IPS-11a (cell line): ENCODE data around the gene ZNF319.

Source experiments
- H3K4me3 ChIP-seq: one replicate; pipeline ENCODE4 v1.5.1; 2013; ENCODE audit warnings: low read depth, low read length, control low read depth

ZNF319 gene

DNA sequence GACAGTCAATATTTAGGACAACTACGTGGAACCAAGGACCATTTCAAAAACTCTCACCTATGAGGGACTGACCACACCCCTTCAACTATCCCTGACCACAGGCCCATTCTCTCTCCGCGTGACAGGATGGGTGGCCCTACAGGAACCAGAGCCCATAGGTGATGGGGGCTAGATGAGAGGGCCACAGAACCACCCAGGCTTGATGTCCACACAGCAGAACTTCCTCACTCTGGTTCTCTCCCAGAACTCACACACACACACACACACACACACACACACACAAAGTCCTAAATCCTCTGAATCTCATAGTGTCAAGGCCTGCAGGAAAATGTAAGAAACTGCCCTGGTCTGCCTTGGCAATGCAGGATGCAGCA, 1.5 kb downstream of the ZNF319 start:
- H3K4me3 ChIP-seq = no peak overlapping the region

DNA sequence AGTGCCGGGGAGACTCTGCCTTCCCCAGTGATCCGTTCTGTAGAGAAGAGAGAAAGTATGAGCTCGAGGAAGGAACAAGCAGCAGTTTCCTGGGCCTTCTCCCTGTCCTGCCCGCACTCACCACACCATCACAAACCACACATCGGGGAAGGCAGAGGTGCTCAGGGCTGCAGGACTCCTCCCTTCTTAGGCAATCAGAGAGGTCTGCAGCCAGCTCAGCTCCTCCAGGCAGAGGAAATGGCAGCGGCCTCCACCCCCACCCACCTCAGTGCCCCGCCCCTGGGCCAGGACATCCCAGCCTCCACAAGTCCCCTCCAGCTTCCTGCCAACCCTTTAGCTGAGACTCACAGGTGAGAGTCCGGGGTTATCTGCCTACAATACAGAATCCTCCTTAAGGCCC, 2.0 kb downstream of the ZNF319 start:
- H3K4me3 ChIP-seq = no peak overlapping the region

DNA sequence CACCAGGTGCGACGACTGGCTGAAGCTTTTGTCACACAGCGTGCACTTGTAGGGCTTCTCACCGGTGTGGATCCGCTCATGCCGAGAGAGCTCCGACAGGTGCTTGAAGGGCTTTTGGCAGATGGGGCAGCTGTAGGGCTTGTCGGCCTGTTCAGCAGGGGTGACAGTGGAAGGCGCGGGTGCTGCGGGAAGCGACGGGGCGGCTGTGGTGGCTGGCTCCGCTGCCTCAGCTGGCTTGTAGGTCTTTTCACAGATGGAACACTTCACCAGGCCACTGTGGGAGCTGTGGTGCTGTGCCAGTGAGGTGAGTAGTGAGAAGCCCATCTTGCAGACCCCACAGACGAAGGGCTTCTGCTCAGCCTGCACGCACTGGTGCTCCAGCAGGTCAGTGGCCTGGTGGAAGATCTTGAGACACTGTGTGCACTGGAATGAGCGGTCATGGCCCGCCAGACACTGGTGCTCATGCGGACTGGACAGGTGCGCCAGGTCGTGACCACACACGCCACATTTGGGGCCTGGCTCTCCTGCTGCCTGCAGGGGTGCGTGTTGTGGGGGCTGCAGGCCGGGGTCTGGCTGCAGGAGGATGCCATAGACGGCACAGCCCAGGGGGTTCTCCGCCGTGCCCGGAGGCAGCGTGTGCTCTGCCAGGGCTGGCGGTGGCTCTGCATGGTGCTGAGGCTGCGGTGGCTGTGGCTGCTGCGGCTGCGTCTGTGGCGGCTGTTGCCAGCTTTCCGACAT, 2.8 kb downstream of the ZNF319 start:
- H3K4me3 ChIP-seq = no peak overlapping the region

DNA sequence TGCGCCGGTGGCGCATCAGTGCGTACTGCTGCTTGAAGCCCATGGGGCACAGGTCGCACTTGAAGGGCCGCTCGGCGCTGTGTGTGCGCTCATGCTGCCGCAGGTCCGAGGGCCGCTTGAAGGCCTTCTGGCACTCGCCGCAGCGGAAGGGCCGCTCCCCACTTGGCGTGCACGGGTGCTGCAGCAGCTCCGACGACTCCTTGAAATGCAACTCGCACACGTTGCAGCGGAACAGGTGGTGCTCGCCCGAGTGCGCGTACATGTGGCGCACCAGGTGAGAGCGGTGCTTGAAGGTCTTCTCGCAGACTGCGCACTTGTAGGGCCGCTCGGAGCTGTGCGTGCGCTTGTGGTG, 3.3 kb downstream of the ZNF319 start:
- H3K4me3 ChIP-seq = no peak overlapping the region

DNA sequence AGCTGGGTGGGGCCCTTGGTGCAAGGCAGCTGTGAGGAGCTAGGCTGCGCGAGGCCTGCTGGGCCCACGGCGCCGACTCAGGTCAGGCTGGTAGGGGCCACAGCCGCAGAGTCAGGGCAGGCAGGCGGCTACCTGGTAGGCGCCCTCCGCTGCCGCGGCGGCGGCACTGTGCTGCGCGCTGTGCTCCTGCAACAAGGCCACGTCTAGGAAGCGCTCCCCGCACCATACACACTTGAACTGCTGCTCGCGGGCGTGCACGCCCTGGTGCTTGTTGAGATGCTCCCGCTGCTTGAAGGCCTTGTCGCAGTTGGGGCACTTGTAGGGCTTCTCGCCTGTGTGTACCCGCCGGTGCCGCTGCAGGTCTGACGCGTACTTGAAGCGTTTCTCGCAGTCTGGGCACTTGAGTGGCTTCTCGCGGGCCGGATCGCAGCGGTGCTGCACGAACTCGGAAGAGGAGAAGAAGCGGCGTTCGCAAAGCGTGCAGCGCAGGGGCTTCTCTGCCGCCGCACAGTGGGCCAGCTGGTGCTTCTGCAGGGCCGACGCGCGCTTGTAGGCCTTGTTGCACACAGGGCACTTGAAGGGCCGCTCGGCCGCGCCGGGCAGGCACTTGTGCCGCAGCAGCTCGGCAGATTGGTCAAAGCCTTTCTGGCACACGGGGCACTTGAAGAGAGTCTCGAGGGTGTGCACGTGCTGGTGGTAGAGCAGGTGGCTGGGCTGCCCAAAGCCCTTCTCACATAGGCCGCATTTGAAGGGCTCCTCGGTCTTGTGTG, 3.9 kb downstream of the ZNF319 start:
- H3K4me3 ChIP-seq = no peak overlapping the region

DNA sequence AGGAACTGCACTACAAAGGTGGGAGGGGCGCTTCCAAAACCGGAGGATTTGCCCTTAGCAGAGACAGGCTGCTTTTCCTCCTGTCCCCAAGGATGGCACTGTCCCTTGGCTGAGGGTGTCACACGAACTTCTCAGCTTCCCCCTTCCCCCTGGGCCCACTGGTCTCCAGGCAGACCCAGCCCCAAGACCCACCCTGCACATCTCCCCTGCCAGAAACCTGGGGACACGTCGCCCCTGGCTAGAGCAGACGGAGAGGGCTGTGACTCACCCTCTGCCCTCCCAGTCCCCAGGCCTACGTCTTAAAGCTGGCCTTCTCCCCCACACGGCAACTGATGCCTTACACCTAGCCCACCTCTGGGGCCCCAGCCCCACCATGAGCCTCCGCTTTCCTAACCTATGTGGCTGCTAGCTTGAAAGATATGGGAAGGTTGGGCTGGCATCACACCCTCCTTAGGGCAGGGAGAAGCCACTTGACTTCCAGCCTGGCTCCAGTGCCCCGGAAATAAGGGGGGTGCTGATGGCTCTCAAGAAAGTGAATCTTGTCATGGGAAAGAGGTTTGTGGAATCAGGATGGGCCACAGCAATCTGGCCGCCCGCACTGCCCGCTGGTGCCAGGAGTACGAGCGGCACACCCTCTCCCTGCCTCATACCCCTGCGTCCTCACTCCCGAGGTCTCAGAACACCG, 4.6 kb downstream of the ZNF319 start:
- no peak overlapping the region for H3K4me3 ChIP-seq

DNA sequence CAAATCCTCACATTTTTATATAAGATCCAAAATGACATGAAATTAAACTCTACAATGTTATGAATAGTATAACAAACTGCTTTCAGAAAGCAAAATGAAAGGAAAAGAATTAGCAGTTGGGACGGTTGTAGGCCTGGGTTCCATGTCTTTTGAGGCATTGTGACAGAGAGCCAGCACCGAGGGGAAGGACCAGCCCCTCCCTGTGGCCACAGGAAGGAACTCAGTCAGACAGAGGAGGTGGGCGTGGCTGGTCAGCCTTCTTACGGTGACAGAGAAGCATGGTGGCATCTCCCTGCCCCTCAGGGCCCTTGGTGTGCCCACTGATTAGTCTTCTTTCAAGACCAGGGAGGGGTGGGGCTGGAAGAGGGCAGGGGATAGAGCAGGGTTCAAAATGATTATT, 5.7 kb downstream of the ZNF319 start:
- no peak overlapping the region for H3K4me3 ChIP-seq

DNA sequence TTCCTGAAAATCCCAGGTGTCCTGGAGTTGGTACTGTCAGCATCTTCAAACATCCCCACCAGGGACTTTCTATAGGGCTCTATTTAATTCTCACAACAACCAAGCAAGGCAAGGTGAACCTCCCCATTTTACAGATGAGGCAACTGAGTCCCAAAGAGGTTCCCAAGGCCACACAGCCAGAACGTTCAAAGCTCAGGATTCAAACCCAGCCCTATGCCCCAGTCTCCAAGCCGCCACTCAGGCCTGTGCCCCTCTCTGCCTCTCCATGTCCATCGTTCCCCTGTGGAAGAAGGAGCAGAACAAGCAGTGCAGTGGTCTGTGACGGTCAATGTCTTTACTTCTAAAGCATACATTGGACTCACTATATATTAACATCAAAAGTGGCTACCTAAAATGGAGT, 6.1 kb downstream of the ZNF319 start:
- H3K4me3 ChIP-seq = no peak overlapping the region

DNA sequence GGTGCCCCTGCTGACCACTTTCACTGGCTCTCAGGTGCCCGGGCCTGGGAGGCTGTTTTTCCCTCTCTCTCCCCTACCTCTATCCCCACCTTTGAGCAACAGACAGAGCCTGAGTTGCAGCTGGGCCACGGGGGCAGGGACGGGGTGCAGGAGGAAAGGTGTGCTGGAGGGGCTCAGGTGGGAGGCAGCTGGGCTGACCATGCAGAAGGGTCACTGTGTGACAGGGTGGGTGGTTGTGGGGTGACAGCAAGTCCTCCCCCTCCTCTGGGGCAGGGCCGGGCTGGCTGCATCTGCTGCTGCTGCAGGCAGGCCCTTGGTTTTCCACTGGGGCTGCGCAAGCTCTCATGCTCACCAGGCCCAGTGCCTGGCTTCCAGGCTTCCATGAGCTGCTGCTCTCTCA, 6.6 kb downstream of the ZNF319 start:
- no peak overlapping the region for H3K4me3 ChIP-seq

DNA sequence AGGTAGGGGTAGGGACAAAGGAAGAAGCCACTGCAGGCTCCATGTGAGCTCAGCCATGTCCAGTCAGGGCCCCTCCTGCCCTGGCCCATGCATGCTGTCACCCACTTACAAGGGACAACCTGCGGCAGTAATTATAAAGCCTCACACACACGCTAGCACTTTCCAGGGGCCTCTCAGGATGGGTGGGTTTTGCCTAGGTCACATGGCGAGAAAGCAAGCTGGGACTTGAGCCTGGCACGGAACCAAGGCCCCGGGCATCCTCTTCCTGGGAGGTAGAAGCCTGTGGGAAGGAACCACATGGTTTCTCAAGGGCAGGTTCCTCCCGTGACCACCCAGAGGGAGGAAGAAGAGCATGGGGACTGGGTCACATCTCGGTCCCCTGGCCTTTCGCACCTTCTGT, 7.0 kb downstream of the ZNF319 start:
- no peak overlapping the region for H3K4me3 ChIP-seq

DNA sequence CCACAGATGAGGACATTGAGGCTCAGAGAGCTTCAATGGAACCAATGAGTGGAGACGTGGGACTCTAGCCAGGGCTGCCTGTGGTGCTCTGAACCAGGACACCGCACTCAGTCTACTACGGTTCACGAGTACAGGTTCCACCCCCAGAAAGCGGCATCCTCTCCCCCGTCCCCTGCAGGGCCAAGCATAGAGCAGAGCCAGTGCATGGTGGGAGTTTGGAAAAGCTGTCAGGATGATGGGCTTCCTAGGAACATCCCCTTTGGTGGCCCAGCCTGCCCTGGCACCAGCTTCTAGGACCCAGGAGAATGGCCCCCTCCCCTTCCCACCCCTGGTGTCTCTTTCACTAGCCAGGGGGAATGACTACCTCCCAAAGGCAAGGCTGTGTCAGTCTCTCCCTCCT, 8.4 kb downstream of the ZNF319 start:
- H3K4me3 ChIP-seq = no peak overlapping the region

DNA sequence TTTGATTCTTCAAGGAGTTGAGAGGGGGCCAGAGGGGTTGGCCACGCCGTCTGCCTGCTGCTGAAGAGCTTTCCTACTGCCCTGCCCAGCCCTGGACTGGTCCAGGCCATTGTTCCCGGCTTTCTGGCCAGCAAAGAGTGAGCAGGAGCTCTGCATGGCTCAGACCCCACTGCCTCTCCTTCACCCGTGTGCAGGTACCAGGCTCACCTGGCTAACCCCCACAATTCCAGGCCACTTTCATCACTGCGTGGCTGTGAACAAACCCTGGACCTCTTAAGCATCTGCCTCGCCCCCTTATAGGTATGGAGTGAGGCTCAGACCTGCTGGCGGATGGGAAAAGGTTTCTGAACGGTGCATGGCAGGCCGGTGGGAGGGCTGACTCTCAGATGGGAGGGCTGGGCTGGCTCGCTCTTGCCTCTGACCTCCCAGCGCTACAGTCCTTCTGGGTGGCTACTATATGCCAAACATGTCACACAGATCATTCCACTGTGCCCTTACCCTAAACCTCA, 8.9 kb downstream of the ZNF319 start:
- no peak overlapping the region for H3K4me3 ChIP-seq

DNA sequence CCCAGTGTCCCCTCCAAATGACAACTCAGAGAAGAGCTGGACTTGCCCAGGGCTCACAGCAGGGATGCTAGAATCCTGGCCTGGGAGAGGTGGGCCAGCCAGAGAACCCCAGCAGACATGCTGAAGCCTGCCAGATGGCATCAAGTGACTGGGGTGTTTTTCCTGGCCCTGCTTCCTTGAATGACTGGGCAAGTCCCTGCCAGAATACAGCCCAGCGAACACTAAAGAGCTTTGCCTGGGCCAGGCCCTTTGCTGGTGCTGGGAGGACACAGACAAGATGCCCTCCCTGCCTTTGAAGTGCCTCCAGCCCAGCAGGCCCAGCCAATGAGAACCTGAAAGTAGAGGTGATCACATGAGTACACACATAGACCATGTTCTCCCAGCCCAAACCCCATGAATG, 11.5 kb downstream of the ZNF319 start:
- H3K4me3 ChIP-seq = no peak overlapping the region

DNA sequence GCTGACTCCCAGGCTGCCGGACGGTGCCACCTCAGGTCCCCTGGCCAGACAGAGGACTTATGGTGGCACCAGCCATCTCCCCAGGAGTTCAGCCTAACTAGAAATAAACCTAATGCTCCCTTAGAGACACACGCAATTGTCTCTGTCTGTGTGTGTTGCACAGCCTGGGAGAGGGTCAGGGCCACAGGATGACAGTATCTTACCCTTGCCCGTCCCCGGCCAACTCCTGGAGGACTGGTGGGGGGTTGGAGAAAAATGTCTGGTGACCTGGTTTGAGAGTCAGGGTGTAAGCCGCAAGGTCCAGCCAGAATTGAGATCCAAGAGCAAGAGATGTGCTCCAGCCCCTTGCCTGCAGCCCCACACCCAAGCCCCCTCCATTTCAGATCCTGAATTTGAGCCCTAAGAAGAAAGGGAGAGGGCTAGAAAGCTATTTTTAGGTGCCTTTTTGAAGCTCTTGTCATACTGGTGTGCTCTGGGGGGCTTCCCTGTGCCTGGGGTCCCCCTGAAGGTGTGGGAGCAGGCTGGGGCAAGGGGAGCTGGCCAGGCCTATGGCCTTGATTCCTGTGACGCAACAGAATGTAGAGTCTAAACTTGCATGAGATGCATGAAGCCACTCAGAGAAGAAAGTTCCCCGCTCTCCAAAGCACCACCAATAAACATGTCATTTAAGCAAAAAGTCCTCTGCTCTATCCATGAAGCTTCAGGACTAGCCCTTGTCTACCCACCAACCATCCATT, 12.9 kb downstream of the ZNF319 start:
- H3K4me3 ChIP-seq = no peak overlapping the region

DNA sequence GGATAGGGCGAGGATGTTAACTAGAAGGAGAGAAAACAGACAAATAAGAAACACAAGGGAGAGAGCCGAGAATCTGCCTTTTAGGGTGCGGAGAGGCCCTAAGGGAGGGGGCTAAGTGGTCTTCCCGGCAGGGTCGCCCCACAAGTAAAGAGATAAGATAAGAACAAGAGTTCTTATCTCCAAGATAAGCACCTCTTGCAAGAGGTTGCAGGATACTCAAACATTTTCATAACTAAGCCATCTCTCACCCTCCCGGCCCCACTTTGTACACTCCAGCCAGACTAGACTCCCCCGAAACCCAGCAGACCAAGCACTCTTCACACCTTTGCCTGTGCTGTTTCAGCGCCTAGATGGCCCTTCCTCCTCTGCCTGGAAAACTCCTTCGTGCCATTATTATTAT, 14.3 kb downstream of the ZNF319 start:
- no peak overlapping the region for H3K4me3 ChIP-seq

DNA sequence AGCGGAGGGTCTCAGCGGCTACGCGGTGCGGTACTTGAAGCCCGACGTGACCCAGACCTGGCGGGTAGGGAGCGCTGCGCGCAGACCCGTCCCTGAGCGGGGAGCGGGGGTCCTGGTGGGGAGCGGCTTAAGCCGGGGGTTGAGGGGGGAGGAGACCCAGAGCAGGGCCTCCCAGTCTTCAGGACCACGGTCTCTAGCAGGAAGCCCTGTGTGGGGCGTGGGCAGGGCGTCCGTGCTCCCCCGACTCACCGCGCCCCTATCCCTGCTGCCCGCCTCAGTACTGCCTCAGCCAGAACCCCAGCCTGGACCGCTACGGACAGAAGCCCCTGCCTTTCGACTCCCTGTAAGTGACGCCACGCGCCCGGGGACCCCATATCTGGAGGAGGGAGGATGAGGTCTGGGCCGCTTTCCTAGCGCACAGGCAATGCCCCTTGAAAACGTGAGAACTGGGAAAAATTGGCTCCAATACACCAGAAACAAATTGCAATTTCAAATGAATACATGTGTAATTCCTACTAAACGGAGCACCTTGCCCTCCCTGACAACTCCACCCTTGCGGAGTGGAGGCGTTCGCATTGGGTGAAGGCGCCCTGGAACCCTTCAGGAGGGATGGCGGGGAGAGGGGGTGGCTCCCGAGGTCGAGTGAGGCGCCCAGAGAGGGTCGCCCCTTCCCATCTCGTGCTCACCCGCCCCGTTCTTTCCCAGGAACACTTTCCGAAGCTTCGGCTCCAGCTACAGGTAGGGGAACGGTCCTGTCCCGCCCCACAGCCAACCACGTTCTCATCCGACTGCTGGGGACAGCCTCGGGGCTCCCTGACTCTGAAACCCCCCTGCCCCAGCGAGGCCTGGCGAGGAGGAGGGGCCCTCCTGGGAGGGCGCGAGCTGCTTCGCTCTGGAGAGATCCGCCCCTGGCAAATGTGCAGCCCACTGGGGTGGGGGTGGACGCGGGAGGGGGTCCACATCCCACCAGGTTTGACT, 15.0 kb downstream of the ZNF319 start:
- H3K4me3 ChIP-seq = peak overlapping the region; percentile 45

DNA sequence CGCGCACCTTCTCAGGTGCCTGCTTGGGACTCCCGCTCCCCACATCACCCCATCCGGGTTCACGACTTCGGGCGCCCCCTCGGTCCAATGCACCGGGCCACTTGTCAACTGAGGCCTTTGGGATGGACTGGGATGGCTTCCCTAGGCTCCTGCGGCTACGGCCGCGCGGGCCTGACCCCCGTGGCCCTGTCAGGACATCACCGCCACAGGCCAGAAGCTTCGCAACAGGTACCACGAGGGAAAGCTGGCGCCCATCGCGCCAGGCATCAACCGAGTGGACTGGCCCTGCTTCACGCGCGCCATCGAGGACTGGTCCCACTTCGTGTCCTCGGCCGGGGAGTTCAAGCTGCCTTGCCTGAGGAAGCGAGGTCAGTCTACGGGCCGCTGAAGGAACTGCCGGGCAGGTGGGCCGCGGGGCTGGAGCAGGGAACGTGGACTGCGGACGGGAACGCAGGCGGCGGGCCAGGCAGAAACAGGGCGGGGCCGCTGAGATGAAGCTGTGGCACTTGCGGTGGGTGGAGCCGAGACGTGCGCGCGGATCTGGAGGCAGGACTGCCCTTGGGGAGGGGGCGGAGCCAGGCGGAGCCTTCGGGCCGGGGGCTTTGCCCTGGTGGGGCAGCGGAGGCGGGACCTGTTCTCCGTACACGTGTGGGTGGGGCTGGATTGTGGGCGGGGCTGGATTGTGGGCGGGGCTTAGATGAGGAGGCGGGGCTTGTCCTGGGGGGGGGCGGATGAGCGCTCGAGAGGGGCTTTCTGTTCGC, 15.8 kb downstream of the ZNF319 start:
- H3K4me3 ChIP-seq = peak overlapping the region; percentile 45

DNA sequence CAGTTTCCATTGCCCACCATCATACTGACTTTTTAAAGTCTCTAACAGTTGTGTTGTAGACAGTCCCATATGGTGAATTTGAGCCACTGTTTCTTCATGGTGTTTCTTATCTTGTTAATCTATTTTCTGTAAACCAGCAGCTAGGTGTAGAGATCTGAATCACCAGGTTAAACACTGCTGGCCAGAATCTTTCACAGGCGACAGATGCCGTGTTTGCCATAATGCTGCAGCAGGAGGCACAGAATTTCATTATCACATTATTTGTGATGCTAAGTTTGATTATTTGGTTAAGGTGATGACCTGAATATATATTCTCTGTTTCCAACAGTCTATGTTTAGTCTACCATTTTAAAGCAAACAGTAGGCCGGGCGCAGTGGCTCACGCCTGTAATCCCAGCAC, 18.1 kb downstream of the ZNF319 start:
- no peak overlapping the region for H3K4me3 ChIP-seq

DNA sequence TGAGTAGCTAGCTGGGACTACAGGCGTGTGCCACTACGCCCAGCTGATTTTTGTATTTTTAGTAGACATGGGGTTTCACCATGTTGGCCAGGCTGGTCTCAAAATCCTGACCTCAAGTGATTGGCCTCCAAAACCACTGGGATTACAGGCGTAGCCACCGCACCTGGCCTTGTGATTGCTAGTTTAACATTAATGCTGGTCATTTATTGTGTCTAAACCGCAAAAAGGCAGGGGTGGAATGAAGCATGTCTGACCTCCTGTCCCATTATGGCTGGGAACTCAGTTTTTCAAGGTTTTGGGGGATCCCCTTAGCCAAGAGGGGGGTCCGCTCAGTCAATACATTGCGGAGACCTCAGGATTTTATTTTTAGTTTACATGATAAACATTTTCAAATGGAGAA, 18.8 kb downstream of the ZNF319 start:
- H3K4me3 ChIP-seq = no peak overlapping the region
